GM12872 (cell line): ENCODE data around the gene CACFD1.

Source experiments
- TF ChIP-seq, protein P1 (sequence below): IDR thresholded peaks from 3 replicates; pipeline ENCODE4 v1.5.1; 2011; ENCODE audit warnings: low read depth, mild to moderate bottlenecking, low read length, moderate library complexity; ENCODE audit not compliant: insufficient read depth

CACFD1 gene

GRCh38 chr9:133499892-133500270 is 40.1 kb downstream of the CACFD1 start:
- TF ChIP-seq, protein P1, sequence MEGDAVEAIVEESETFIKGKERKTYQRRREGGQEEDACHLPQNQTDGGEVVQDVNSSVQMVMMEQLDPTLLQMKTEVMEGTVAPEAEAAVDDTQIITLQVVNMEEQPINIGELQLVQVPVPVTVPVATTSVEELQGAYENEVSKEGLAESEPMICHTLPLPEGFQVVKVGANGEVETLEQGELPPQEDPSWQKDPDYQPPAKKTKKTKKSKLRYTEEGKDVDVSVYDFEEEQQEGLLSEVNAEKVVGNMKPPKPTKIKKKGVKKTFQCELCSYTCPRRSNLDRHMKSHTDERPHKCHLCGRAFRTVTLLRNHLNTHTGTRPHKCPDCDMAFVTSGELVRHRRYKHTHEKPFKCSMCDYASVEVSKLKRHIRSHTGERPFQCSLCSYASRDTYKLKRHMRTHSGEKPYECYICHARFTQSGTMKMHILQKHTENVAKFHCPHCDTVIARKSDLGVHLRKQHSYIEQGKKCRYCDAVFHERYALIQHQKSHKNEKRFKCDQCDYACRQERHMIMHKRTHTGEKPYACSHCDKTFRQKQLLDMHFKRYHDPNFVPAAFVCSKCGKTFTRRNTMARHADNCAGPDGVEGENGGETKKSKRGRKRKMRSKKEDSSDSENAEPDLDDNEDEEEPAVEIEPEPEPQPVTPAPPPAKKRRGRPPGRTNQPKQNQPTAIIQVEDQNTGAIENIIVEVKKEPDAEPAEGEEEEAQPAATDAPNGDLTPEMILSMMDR, result no peak

GRCh38 chr9:133502112-133502511 is 42.3 kb downstream of the CACFD1 start:
- TF ChIP-seq, protein P1, result no peak

- TF ChIP-seq, protein P1, result no peak
Measured at GRCh38 chr9:133505186-133505830, 45.5 kb downstream of the CACFD1 start.

DNA sequence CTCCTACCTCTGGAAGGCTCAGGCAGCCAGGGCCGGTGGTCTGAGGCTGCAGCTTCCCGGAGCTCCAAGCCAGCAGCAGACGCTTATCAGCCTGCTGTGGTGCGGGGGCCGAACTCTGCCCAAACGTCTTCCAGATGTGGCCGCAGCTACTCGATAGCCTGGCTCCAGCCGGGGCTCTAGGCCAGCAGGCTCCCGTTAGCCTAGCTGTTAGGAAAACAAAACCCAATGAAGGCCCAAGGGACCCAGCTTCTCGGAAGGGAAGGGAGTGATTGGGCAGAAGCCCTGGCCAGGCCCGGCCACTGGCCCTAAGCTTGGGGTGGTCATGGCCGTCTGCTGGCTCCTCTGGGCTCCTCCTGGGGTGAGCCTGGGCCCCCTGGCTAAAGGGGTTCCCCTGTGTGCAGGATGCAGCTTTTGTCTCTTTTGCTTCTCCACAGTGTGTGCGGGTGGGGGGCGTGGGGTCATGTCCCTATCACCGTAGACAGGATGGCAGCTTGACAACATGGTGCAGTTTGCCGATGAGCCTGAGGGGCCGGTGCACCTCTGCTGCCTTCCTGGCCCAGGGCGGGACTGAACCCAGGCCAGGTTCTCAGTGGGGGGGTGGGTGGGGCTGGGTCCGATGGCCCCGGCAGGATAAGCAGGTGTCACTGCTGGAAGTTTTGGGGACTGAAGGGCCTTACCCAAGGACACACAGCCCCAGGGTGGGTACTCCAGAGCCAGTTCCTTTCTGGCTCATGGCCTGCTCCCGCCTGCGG is 46.3 kb downstream of the CACFD1 start:
- TF ChIP-seq, protein P1, result no peak

- TF ChIP-seq, protein P1, result no peak
Measured at GRCh38 chr9:133506653-133507038, 46.9 kb downstream of the CACFD1 start.

DNA sequence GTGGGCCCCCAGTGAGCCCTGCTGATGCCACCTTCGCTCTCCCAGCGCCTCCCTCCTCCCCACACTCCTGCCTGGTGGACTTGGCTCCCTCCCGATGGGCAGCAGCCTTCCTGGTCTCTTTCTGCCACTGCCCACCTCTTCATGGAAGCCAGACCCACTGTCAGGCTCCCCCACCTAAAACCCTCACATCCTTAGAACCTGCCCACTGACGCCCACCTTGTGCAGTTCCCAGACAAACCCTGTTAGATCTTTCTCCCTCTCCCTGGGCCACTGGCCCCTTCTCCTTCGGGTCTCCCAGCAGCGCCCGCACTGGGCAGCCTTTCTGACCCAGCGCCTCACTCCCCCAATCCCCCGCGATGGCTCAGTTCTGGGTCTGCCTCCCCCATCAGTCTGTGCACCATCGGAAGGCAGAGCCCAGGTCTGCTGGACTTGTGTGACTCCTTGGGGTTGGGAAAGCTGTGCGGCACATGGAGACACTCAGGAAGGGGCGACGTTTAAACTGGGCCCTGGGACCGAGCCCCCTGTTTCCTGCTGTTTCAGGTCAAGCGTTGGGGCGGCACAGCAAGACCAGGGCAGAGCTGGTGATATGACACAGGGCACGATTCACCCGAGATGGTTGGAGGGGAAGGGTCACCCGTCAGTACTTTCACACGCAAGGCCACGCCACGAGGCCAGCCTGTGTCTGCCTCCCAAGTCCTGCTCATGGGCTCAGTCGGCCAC is 47.6 kb downstream of the CACFD1 start:
- TF ChIP-seq, protein P1, result no peak

DNA sequence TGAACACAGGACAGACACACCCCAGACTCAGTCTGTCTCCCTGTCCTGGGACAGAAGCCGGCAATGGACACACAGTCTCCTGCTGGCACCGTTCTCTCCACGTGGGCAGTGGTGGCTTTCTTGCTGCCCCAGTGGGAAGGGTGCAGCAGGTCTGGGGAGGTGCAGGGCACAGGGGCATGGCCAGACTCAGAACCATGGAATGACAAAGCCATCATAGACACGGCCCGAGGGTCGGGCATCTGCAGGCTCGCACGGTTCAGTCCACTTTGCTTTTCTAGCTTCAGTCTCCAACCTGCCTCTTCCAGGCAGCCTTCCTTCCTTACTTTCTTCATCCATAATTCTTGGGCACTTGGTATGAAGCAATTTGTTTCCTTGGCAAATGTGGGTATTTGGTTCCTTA is 48.3 kb downstream of the CACFD1 start:
- TF ChIP-seq, protein P1, result no peak
